GM21576 (cell line): ENCODE measurements around the gene TRIM44.
A peak's percentile ranks its signal among the peaks of the same experiment; 100 is the strongest.
"Not testable (repeated sequence)": the region's sequence is repeated elsewhere in the genome, so short reads cannot be mapped to it uniquely, and the experiment has no call there.

Experiments
- ATAC-seq: cut with Tn5 transposase; IDR thresholded peaks from one replicate; pipeline ENCODE4 v1.9.1; 2021; ENCODE audit warnings: mild to moderate bottlenecking, moderate library complexity; ENCODE audit not compliant: unreplicated experiment

Gene TRIM44

DNA sequence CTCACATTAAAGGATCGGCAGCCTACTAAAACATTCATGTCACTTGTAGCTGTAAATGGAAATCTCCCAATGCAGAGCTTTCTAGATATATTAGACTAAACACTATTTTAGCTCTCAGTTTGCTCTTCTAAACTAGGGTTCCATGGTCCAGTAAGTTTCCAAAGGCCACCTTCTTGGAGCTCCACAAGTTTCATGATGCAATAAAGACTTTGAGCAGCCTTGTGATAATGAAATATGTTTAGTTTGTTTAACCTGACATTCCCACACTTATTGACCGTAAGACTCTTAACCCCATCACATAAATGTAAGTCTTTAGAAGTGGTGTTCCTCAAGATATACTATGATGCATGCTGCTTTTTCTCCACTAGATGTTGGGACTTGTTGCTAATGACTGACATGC is 87.7 kb downstream of the TRIM44 start:
- no peak for ATAC-seq

DNA sequence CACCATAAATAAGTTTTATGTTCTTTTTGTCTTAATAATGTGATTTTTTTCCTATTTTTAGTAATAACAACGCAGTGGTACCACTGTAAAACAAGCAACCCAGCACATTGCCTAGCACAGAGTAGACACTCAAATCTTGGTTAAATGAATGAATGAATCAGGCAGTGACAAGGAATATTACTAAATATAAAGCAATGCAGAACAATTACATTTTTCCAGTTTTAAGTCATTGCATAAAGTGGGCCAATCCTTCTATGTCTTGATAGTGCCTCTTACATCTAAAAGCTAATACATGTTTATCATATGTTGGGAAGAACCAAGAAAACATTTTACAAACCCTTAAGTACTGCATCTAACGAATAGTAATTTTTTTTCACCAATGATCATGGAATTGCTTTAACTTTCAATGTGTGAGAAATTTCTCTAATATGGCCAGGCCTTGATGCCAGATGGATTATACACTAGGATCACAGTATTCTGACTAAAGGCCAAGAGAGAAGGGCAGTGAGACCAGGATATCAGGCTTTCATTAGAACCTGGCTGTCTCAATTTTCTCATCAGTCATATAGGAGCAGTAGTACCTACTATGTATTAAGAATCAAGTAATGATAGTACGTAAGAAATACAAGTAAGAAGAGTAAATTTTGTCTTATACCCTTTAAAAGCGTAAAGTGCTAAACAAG is 88.5 kb downstream of the TRIM44 start:
- no peak for ATAC-seq

- ATAC-seq = no peak
These were observed 89.1 kb downstream of the TRIM44 start for GRCh38 chr11:35751664-35752061.

GRCh38 chr11:35752115-35752514 is 89.5 kb downstream of the TRIM44 start:
- ATAC-seq = no peak

GRCh38 chr11:35753573-35753972 is 91.0 kb downstream of the TRIM44 start:
- not testable (repeated sequence) for ATAC-seq

DNA sequence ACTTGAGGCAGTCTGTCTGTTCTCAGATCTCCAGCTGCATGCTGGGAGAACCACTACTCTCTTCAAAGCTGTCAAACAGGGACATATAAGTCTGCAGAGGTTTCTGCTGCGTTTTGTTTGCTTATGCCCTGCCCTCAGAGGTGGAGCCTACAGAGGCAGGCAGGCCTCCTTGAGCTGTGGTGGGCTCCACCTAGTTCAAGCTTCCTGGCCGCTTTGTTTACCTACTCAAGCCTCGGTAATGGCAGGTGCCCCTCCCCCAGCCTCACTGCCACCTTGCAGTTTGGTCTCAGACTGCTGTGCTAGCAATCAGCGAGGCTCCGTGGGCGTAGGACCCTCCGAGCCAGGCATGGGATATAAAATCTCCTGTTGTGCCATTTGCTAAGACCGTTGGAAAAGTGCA is 97.4 kb downstream of the TRIM44 start:
- ATAC-seq = not testable (repeated sequence)

DNA sequence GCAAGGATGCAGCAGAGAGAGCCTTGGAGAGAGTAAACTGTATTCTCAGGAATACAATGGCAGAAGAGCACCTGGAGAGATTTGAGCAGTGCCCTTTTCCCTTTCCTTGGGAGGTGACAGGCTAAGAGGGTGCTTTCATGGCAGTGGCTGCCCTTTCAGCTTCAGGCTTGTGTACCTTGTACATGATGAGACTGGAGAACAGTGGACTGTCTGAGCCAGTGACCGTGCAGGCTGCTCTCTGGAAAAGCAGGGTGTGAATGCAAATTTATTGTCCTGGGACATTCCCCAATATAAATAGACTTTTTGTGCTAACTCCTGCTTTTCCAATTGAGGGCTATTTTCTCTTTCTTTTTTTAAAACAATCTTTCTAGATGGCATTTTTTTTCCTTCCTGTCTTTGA is 99.3 kb downstream of the TRIM44 start:
- no peak for ATAC-seq

GRCh38 chr11:35763301-35763700 is 100.7 kb downstream of the TRIM44 start:
- no peak for ATAC-seq

GRCh38 chr11:35763765-35764164 is 101.2 kb downstream of the TRIM44 start:
- ATAC-seq = no peak

- ATAC-seq = no peak
These were observed 101.8 kb downstream of the TRIM44 start for GRCh38 chr11:35764417-35764816.

DNA sequence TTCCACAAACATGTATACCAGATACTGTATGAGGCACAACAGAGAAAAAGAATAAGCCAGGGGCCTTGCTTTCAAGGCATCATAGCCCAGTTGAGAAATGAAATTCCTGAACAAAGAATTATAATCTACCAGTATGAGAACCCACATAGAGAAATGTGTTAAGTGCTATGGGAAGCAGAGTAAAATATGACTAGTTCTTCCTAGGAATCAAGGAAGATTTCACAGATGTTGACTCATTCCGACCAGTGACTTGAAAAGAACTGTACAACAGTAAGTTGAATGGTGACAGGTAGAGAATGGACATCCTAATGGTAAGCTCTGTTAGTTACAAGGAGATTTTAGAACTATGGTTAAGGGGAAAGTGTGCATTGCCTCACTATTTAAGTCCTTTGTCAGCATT is 102.6 kb downstream of the TRIM44 start:
- ATAC-seq = no peak

DNA sequence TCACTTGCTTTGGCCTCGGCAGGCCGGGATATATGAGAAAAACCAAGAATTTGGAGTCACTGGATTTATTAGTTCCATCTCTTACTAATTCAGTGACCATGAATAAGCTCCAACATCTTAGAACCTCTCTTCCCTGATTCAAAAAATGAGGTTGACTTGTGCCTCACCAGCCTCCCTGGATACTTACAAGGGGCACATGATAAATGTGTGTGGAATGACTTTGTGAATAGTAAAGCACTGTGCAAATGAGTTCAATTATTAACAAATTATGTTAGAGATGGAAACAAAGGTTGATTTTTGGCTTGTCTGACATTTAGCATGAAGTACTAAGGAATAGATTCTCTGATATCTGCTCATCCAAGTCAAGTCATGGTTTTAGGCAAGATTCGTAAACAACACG is 104.1 kb downstream of the TRIM44 start:
- no peak for ATAC-seq

GRCh38 chr11:35770425-35770824 is 107.8 kb downstream of the TRIM44 start:
- ATAC-seq = not testable (repeated sequence)

DNA sequence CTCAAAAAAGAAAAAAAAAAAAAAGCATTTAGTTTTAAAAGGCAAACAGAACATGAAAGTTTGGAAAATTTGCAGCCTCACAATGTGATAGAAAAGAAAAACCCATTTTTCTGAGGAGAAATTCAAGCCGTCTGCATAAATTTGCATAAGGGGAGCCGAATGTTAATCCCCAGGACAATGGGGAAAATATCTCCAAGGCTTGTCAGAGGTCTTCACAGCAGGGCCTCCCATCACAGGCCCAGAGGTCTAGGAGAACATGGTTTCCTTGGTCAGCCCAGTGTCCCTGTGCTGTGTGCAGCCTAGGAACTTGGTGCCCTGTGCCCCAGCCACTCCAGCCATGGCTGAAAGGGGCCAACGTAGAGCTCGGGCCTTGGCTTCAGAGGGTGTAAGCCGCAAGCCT is 109.1 kb downstream of the TRIM44 start:
- no peak for ATAC-seq

GRCh38 chr11:35777241-35777640 is 114.7 kb downstream of the TRIM44 start:
- ATAC-seq = not testable (repeated sequence)

GRCh38 chr11:35778943-35779342 is 116.4 kb downstream of the TRIM44 start:
- ATAC-seq = not testable (repeated sequence)

GRCh38 chr11:35779409-35779808 is 116.8 kb downstream of the TRIM44 start:
- ATAC-seq = no peak

DNA sequence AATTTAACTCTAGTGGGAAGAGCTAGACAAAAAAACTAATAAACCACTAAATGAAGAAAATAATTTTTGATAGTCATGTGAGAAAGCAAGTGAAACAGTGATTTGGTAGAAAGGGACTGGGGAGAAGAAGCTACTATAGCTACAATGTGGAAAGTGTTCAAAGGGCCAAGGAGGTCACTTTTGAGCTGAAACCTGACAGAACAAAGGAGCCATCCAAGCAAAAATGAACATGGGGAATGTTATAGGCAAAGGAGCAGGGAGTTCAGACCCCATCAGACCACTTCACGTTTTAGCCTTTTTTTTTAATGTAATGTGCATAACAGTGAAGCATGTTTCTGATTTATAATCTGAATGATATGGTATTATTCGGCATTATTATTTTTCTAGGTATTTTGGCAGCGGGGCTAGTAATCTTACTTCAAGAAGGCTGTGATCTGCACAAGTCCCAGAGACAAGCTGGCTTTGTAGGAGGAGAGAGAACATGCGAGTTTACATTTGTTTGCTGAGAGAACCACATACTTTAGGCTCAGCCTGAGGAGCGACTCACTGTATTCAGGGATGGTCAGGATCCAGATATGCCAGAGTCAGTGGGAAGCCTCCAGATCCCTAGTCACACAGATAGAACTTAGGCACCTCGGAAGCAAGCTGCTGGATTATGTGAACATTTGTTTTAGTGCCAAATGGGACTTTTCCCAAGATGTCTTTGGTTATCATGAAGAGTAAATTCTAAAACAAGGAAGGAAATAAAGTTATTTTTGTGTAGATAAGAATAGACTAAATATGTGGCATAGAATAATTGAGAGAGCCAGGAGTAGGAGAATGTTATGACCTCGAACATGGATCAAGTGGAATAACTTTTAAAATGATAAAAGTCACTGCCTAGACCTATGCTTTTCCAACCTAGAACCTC is 118.6 kb downstream of the TRIM44 start:
- ATAC-seq = no peak

GRCh38 chr11:35781861-35782470 is 119.4 kb downstream of the TRIM44 start:
- no peak for ATAC-seq

GRCh38 chr11:35783809-35784208 is 121.2 kb downstream of the TRIM44 start:
- ATAC-seq = no peak

DNA sequence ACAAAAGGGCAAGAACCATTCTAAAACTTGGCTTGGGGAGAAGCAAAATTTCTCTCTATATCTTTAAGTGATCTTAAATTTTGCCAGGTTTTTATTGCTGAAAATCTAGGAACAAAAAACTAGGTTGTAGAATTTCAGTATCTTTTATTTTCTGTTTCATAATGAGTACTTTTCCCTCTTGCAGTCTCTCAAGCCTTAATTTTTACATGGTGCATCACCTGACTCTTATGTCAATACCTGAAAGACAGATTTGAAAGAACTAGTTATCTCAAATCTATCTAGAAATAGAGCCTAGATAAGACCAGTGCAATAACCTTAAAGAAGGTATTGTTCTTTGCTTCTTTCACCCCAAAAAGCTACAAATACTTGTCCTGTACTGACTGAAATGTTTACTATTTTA is 122.1 kb downstream of the TRIM44 start:
- ATAC-seq = peak; percentile 61
